NCI-H1417 (cell line): Measurements from ENCODE around the gene SNURF.
A peak's percentile ranks its signal among the peaks of the same experiment; 100 is the strongest.
"Not testable (repeated sequence)": the region's sequence is repeated elsewhere in the genome, so short reads cannot be mapped to it uniquely, and the experiment has no call there.

Experiments
- DNase-seq, 3 experiments: peaks; one replicate each; lab custom pipeline; 2025; lab: John Stamatoyannopoulos, UW

Gene SNURF

DNA sequence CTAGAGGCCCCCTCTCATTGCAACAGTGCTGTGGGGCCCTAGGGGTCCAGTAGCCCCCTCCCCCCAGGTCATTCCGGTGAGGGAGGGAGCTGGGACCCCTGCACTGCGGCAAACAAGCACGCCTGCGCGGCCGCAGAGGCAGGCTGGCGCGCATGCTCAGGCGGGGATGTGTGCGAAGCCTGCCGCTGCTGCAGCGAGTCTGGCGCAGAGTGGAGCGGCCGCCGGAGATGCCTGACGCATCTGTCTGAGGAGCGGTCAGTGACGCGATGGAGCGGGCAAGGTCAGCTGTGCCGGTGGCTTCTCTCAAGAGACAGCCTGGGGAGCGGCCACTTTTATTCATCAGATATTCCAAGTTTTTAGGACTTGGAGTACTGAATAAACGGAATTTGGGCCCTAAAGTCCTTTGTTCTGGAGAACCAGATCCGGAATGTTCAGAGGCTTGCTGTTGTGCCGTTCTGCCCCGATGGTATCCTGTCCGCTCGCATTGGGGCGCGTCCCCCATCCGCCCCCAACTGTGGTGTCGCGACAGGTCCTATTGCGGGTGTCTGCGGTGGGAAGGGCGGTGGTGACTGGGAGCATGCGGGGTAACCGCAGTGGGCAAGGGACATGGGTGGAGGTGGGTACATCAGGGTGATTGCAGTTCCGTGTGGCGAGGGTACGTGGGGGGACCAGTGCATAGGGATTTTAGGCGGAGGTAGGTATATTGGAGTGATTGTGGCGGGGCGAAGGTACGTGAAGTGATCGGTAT lies at the start of gene SNURF, which contains the start of gene SNRPN:
Gene SNURF (plus strand): TSS at position 205 of the 748 bp plus-strand sequence. CDS start 62 bp downstream, at position 267.
Gene SNRPN (plus strand): TSS at position 205 of the 748 bp plus-strand sequence. CDS start 19,467 bp downstream, outside the sequence.
- peak; percentile 66 to 79 (median 71) for DNase-seq

DNA sequence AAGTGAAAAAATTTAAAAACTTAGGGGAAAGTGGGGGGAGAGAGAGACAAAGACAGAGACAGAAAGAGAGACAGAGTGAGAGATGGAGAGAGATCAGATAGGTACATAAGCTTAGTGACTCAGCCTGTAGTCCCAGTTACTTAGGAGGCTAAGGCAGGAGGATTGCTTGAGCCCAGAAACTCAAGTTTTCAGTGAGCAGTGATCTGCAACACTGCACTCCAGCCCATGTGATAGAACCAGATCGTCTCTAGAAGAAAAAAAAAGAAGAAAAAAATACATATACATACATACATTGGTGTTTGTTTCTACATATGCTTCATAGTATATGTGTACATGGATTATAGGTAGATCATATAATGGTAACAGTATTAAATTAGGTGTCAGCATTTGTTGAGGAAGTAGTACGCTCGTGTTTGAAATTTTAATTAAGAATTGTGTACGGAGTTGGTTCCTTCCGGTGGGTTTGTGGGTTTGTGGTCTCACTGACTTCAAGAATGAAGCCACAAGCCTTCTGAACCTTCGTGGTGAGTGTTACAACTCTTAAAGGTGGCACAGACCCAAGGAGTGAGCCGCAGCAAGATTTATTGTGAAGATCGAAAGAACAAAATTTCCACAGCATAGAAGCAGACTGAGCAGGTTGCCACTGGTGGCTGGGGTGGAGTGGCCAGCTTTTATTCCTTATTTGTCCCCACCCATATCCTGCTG lies 38.3 kb upstream of the SNURF start:
- DNase-seq, result no peak

DNA sequence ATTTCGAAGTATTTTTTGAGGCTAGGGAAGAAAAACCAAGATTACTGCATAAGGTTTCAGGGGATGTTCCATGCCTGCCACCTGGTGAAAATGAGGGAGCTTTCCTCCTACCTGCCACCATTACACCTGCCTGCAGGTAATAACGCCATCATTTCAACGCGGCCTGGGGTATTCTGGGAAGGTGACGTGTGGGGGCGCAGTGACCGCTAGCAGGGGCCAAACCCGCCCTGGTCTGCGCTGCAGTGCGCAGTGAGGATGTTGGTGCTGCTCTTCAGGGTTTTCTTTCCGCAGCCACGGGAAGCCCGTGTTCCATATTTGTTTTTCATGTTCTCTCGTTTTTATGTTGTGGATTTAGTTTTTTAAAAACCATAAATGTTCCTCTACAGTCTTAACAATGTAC lies 37.4 kb upstream of the SNURF start:
- no peak for DNase-seq

GRCh38 chr15:24919446-24919845 lies 35.3 kb upstream of the SNURF start:
- DNase-seq, result no peak

DNA sequence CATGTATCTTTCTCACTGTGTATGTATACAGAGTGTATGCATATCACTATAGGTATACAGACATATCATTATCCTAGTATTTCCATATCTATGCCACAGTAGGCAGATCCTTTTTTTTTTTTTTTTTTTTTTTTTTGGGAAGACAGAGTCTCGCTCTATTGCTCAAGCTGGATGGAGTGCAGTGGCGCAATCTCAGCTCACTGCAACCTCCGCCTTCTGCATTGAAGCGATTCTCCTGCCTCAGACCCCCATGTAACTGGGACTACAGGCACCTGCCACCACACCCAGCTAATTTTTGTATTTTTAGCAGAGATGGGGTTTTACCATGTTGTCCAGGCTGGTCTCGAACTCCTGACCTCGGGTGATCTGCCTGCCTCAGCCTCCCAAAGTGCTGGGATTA lies 32.0 kb upstream of the SNURF start:
- not testable (repeated sequence) for DNase-seq

DNA sequence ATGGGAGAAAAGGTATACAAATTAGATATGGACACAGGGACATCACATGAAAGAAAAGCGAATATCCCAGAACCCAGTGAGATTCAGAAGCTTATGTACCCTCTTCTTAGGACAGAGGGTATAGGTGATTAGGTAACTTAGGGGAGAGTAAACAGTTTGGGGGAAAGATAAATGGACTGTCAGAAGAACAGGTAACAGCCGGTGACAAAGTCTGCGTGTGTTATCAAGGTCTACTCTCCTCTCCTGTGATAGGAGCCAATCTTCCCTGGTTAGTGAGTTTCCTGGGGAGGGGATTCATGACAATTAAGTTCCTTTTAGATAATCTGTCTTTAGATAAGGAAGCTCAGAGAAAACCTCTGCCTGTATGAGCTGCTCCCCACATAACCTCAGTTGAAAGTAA lies 30.6 kb upstream of the SNURF start:
- DNase-seq, result no peak

- DNase-seq, result no peak
Observed at GRCh38 chr15:24924621-24925020, 30.2 kb upstream of the SNURF start.

DNA sequence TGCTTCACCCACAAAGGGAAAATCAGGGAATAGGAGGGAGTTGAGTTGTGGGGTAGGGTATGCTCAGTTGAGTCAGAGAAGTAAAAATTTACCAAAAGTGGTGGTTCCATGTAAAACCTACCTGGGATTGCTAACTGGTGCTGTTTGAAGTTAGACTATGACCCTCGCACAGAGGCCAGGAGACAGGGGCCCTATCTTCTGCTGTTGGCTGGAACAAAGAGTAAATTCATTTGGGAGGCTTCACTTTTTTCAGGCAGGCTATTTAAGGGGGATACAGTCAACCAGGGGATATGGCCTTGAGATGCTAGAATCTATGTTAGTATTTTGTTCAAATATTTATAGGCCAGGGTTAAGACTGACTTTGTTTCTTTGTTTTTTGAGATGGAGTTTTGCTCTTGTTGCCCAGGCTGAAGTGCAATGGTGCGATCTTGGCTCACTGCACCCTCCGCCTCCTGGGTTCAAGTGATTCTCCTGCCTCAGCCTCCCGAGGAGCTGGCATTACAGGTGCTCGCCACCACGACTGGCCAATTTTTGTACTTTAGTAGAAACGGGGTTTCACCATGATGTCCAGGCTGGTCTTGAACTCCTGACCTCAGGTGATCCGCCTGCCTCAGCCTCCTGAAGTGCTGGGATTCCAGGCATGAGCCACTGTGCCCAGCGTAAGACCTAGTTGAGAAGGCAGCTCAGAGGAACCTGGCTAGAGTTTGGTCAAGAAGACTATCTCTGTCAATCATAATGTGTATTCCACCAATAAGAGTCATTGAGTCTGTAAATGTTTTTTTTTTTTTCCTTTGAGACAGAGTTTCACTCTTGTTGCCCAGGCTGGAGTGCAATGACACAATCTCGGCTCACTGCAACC lies 22.7 kb upstream of the SNURF start:
- not testable (repeated sequence) for DNase-seq

DNA sequence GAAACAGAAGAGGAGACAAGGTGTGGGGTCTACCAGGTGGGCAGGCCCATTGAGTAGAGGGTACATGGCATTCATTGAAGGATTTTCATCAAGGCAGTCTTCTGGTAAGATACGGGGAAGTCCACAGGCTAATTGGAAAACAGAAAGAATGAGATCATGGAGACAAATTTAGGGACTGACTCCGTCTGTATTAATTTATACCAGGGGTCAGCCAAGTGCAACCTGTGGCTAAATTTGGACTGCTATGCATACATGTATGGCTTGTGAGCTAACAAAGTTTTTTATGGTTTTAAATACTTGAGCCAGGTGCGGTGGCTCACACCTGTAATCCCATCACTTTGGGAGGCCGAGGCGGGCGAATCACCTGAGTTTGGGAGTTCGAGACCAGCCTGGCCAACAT lies 21.1 kb upstream of the SNURF start:
- DNase-seq, result no peak

DNA sequence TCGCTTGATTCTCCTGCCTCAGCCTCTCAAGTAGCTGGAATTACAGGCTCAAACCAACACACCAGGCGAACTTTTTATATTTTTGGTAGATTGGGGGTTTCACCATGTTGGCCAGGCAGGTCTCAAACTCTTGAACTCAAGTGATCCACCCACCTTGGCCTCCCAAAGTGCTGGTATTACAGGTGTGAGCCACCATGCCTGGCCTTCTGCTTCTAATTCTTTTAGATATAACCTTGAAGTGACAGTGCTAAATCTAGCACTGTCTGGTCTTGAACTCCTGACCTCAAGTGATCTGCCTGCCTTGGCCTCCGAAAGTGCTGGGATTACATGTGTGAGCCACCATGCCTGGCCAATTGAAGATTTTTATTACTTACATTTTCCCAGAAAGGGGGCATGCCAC lies 16.6 kb upstream of the SNURF start:
- DNase-seq, result not testable (repeated sequence)

DNA sequence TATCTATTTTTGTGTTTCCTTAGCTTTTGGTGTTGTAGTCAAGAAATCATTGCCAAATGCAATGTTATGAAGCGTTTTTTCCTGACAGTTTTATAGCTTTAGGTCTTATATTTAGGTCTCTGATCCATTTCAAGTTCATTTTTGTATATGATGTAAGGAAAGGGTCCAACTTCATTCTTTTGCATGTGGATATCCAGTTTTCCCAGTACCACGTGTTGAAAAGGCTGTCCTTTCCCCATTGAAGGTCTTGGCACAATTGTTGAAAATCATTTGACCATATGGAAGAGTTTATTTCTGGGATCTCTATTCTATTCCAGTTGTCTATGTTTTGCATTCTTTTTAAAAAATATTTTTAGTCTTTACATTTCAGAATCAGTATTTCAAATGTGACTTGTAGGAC lies 14.6 kb upstream of the SNURF start:
- DNase-seq, result no peak

GRCh38 chr15:24943361-24943760 lies 11.4 kb upstream of the SNURF start:
- no peak for DNase-seq

- no peak for DNase-seq
Observed at GRCh38 chr15:24944954-24945353, 9.8 kb upstream of the SNURF start.

GRCh38 chr15:24945711-24946110 lies 9.1 kb upstream of the SNURF start:
- no peak for DNase-seq

GRCh38 chr15:24948495-24948894 lies 6.3 kb upstream of the SNURF start:
- no peak for DNase-seq

GRCh38 chr15:24955531-24955921 lies 739 bp downstream of the SNURF start:
- peak in 1 of 3 experiments; percentile 53 for DNase-seq

- DNase-seq, result peak; percentile 77 to 95 (median 92)
Observed at GRCh38 chr15:24956111-24956838, 1.5 kb downstream of the SNURF start.

DNA sequence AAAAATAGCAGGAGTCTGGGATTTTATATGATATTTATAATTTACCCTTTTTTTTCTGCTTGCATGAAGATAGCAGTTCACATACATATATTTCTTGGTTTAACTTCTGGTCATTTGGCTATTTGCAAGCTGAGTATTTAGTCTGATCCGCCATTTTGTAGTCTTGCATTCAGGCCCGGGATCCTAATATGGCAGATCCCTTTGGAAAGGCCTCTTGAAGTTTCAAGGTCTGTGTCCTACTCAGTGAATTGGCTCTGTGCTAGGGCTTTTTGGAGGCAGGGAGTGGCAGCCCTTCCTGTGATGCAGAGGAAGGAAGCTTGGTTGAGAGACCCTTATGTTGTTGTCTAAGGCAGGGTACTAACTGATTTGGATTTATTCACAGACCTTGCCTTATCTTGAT lies 2.9 kb downstream of the SNURF start:
- DNase-seq, result no peak

DNA sequence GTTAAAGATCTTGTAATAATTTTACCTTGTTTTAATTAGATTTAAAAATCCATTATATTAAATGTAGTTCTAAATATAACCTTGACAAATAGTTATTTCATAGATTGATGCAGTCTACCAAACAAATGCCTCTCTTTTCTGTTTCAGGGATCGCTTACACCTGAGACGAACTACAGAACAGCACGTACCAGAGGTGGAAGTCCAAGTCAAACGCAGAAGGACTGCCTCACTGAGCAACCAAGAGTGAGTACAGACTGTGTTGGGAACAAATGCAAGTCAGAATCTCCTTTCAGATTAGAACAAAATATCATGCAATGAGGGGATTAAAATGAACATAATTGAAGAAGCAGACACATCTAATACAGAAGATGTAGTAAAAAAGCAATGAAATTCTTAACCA lies 7.2 kb downstream of the SNURF start:
- no peak for DNase-seq

- DNase-seq, result no peak
Observed at GRCh38 chr15:24962880-24963279, 8.1 kb downstream of the SNURF start.

GRCh38 chr15:24966364-24967103 lies 11.7 kb downstream of the SNURF start:
- DNase-seq, result no peak
